Adrenal gland (tissue), 5 donors: ENCODE data around the gene BRIP1.
A peak's percentile ranks its signal among the peaks of the same experiment; 100 is the strongest.

Experiments used
- POLR2A ChIP-seq, 2 donors: fragments of 450-650 bp; IDR thresholded peaks; one replicate each; pipeline ENCODE4 v1.6.1; 2017; ENCODE audit warnings: antibody characterized with exemption in 2 of 2, mild to moderate bottlenecking in 2 of 2, moderate library complexity in 1 of 2
- TF ChIP-seq, protein P1 (sequence below), 6 experiments: fragments of 450-650 bp in 4 of 6; fragments of 200-600 bp in 2 of 6; sonication (generic) in 1 of 6; IDR thresholded peaks; 1 replicate in 5 of 6; 2 replicates in 1 of 6; pipeline versions ENCODE4 v1.5.1 to v1.8.0; 2016 to 2021; ENCODE audit warnings: antibody characterized with exemption in 6 of 6, mild to moderate bottlenecking in 2 of 6, moderate library complexity in 1 of 6
- donor health status: DM: no; HTN: no; CAD: no.

DNA sequence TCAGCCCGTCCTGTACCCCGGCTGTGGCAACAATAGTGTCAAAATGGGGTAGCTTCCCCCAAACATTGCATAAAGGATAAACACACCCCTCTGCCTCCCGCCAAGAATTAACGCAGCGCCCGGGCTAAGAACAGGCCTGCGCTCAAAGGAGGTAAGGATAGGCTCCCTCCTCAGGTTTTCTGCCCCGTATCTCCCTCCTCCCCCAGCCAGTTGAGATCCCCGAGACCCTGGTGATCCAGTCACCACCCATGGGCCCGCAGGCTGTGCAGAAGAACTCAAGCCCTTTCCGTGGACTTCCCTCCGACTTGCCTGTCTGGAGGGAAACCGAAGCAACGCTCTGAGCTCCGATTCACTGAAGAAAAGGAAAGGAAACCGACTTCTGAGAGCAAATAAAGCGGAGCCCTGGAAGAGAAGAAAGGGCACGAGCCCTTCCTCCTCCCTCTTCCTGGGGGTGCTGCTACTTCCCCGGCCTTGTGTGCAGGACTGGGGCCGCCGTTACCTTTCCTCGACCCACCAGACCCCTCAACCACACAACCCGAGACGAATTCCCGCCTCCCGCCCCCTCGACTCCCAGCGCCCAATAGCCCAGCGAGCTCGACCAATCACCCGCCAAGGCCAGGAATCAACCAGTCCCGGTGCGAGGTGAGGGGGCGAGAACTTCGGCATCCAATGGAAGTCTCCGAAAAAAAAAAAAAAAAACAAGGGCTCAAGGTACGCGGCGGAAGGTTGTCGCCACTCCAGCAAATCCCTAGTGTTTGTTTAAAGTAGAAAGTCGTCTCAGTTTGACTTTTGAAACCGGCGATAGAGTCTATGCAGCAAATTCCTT lies at the start of gene BRIP1:
- TF ChIP-seq, protein P1, sequence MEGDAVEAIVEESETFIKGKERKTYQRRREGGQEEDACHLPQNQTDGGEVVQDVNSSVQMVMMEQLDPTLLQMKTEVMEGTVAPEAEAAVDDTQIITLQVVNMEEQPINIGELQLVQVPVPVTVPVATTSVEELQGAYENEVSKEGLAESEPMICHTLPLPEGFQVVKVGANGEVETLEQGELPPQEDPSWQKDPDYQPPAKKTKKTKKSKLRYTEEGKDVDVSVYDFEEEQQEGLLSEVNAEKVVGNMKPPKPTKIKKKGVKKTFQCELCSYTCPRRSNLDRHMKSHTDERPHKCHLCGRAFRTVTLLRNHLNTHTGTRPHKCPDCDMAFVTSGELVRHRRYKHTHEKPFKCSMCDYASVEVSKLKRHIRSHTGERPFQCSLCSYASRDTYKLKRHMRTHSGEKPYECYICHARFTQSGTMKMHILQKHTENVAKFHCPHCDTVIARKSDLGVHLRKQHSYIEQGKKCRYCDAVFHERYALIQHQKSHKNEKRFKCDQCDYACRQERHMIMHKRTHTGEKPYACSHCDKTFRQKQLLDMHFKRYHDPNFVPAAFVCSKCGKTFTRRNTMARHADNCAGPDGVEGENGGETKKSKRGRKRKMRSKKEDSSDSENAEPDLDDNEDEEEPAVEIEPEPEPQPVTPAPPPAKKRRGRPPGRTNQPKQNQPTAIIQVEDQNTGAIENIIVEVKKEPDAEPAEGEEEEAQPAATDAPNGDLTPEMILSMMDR (IDR thresholded peaks at IDR 0.05) = no peak
- TF ChIP-seq POLR2A (IDR thresholded peaks at IDR 0.05) = peak in 1 of 2 donors; percentile 64
